ENCODE results near the gene ADGRL3. TPM values are rescaled to one million over a fixed set of nuclear protein-coding genes. Genes with fewer than 3 reads are reported as not detected.

Gene ADGRL3
- total and polyA plus RNA-seq, 7 donors: 0.06 to 2.8 (median 0.42) TPM

- no peak for ATAC-seq
- no peak for DNase-seq
- TF ChIP-seq CTCF (IDR thresholded peaks at IDR 0.05): no peak
- Histone ChIP-seq H3K4me3 (no peak overlapping the region), H3K36me3 (ENCODE audit: insufficient read depth in 1 of 2, low read depth in 1 of 2) (no peaks in the 10 kb centered on the region), H3K4me1 (no peaks in the 10 kb centered on the region), H3K9me3 (no peaks in the 10 kb centered on the region), H3K27ac (no peak overlapping the region), H3K27me3 (ENCODE audit: insufficient read depth in 3 of 3, low read length in 2 of 3) (no peaks in the 10 kb centered on the region)
- WGBS, 3 donors: 80 to 88% (median 83%) methylated on average over 1 of the region's 1 CpG
- intact Hi-C loops (cut with DNase I): no loop called here
Observed at GRCh38 chr4:61173799-61174198, 26.3 kb upstream of the ADGRL3 start.

- H3K27ac ChIP-seq: no peak overlapping the region
- 38 to 42% (median 42%) methylated on average over 1 of the region's 1 CpG for WGBS, 3 donors
- no peaks in the 10 kb centered on the region for H3K27me3 ChIP-seq (ENCODE audit: insufficient read depth in 3 of 3, low read length in 2 of 3)
- H3K36me3 ChIP-seq (ENCODE audit: insufficient read depth in 1 of 2, low read depth in 1 of 2): no peaks in the 10 kb centered on the region
- no peak for TF ChIP-seq CTCF (IDR thresholded peaks at IDR 0.05)
- DNase-seq: no peak
- H3K4me1 ChIP-seq: no peaks in the 10 kb centered on the region
- H3K4me3 ChIP-seq: no peak overlapping the region
- ATAC-seq: no peak
- intact Hi-C loops (cut with DNase I): no loop called here
- no peaks in the 10 kb centered on the region for H3K9me3 ChIP-seq
Observed at GRCh38 chr4:61175495-61175894, 24.6 kb upstream of the ADGRL3 start.

GRCh38 chr4:61177367-61177766, 22.8 kb upstream of the ADGRL3 start:
- no peak overlapping the region for H3K27ac ChIP-seq
- no peak overlapping the region for H3K4me3 ChIP-seq
- H3K36me3 ChIP-seq (ENCODE audit: insufficient read depth in 1 of 2, low read depth in 1 of 2): no peaks in the 10 kb centered on the region
- DNase-seq: no peak
- no peak for ATAC-seq
- no peaks in the 10 kb centered on the region for H3K9me3 ChIP-seq
- 90 to 93% (median 91%) methylated on average over 2 of the region's 2 CpGs for WGBS, 3 donors
- intact Hi-C loops (cut with DNase I): no loop called here
- no peaks in the 10 kb centered on the region for H3K4me1 ChIP-seq
- TF ChIP-seq CTCF (IDR thresholded peaks at IDR 0.05): no peak
- H3K27me3 ChIP-seq (ENCODE audit: insufficient read depth in 3 of 3, low read length in 2 of 3): no peaks in the 10 kb centered on the region

- Histone ChIP-seq H3K9me3 (no peaks in the 10 kb centered on the region), H3K27ac (no peak overlapping the region), H3K4me3 (no peak overlapping the region), H3K36me3 (ENCODE audit: insufficient read depth in 1 of 2, low read depth in 1 of 2) (no peaks in the 10 kb centered on the region), H3K4me1 (no peaks in the 10 kb centered on the region), H3K27me3 (ENCODE audit: insufficient read depth in 3 of 3, low read length in 2 of 3) (no peaks in the 10 kb centered on the region)
- no peak for TF ChIP-seq CTCF (IDR thresholded peaks at IDR 0.05)
- no peak for ATAC-seq
- DNase-seq: no peak
- WGBS, 3 donors: 44 to 47% (median 44%) methylated on average over 5 of the region's 5 CpGs
- intact Hi-C loops (cut with DNase I): no loop called here
Observed at GRCh38 chr4:61180405-61180804, 19.7 kb upstream of the ADGRL3 start.

- Histone ChIP-seq H3K27me3 (ENCODE audit: insufficient read depth in 3 of 3, low read length in 2 of 3) (no peaks in the 10 kb centered on the region), H3K4me3 (no peak overlapping the region), H3K27ac (no peak overlapping the region), H3K9me3 (no peaks in the 10 kb centered on the region), H3K4me1 (no peaks in the 10 kb centered on the region), H3K36me3 (ENCODE audit: insufficient read depth in 1 of 2, low read depth in 1 of 2) (no peaks in the 10 kb centered on the region)
- no peak for TF ChIP-seq CTCF (IDR thresholded peaks at IDR 0.05)
- no peak for ATAC-seq
- no peak for DNase-seq
- intact Hi-C loops (cut with DNase I): no loop called here
- 91 to 100% (median 97%) methylated on average over 1 of the region's 1 CpG for WGBS, 3 donors
Observed at GRCh38 chr4:61182915-61183314, 17.2 kb upstream of the ADGRL3 start.

Data from psoas muscle (tissue), 8 donors.